Endothelial cell of umbilical vein (primary cell): ENCODE results near the gene INSL4. TPM values are rescaled to one million over a fixed set of nuclear protein-coding genes. Genes with fewer than 3 reads are reported as not detected.

Experiments
- BruUV-seq: library from RNA; stranded (reverse); fragments of 400-500 nt; replicated peaks from 2 replicates; lab custom pipeline; 2021; lab: Mats Ljungman, UMichigan
- CTCF ChIA-PET: fragments of 300-600, 350-600 bp; sonication (Branson Sonifier 250); formaldehyde crosslinking; loops from one replicate; lab custom pipeline; 2021; ENCODE audit warnings: antibody characterized with exemption, inconsistent platforms; lab: Charles Lee
- POLR2A ChIA-PET: fragments of 300-600, 350-600 bp; sonication (Branson Sonifier 250); formaldehyde crosslinking; loops from one replicate; lab custom pipeline; 2021; ENCODE audit warnings: antibody characterized with exemption, inconsistent platforms; lab: Charles Lee
- DNase-seq: peaks from one replicate; pipeline ENCODE4 v3.0.0-alpha.2; 2011; ENCODE audit warnings: low read depth, low spot score
- FAIRE-seq: peaks from 2 replicates; lab custom pipeline; 2011; peaks lifted over from hg19 to GRCh38; lab: Jason Lieb, UNC
- H2AFZ ChIP-seq: 2 replicates; pipeline ENCODE4 v1.6.0; 2012; ENCODE audit warnings: low read depth, low read length, control low read depth, inconsistent platforms
- H3K27ac ChIP-seq: 2 replicates; pipeline ENCODE4 v1.5.1; 2011; ENCODE audit warnings: low read depth, mild to moderate bottlenecking, control low read depth, low read length, moderate library complexity; ENCODE audit not compliant: insufficient read depth
- H3K27me3 ChIP-seq, 2 experiments: 2 replicates each; pipeline versions ENCODE4 v1.6.0 to v1.6.1; 2011; ENCODE audit warnings: low read length in 2 of 2, mixed read lengths in 1 of 2; ENCODE audit not compliant: control insufficient read depth in 2 of 2, insufficient read depth in 2 of 2
- H3K36me3 ChIP-seq, 2 experiments: 2 replicates in 1 of 2; 3 replicates in 1 of 2; pipeline ENCODE4 v1.5.1; 2011; ENCODE audit warnings: low read length in 2 of 2, mild to moderate bottlenecking in 1 of 2, moderate library complexity in 1 of 2; ENCODE audit not compliant: control insufficient read depth in 2 of 2, insufficient read depth in 2 of 2; ENCODE audit errors: extremely low read depth in 1 of 2
- H3K4me1 ChIP-seq: 3 replicates; pipeline ENCODE4 v1.5.1; 2011; ENCODE audit warnings: mild to moderate bottlenecking, low read length; ENCODE audit not compliant: control insufficient read depth, insufficient read depth; ENCODE audit errors: extremely low read depth
- H3K4me2 ChIP-seq: 2 replicates; pipeline ENCODE4 v1.6.1; 2011; ENCODE audit warnings: low read length, control low read depth, mixed read lengths; ENCODE audit not compliant: insufficient read depth
- H3K4me3 ChIP-seq, 3 experiments: fragments of 200-600 bp in 1 of 3; sonication (generic), shearing (Covaris generic) in 1 of 3; replicated peaks in 1 of 3; 2 replicates each; pipeline ENCODE4 v1.5.1; 2011 to 2016; ENCODE audit warnings: control low read depth in 3 of 3, low read length in 3 of 3, mild to moderate bottlenecking in 2 of 3, inconsistent platforms in 1 of 3, low read depth in 1 of 3, moderate library complexity in 1 of 3; ENCODE audit not compliant: insufficient read depth in 1 of 3
- H3K79me2 ChIP-seq: 2 replicates; pipeline ENCODE4 v1.6.0; 2012; ENCODE audit warnings: low read length, inconsistent platforms; ENCODE audit not compliant: control insufficient read depth, insufficient read depth
- H3K9ac ChIP-seq: replicated peaks from 2 replicates; pipeline ENCODE3; 2011; ENCODE audit warnings: low read length, control low read depth; ENCODE audit not compliant: insufficient read depth; ENCODE audit errors: extremely low read depth
- H3K9me1 ChIP-seq: replicated peaks from 3 replicates; pipeline ENCODE4 v1.6.0; 2011; ENCODE audit warnings: mild to moderate bottlenecking, low read length; ENCODE audit not compliant: control insufficient read depth, insufficient read depth; ENCODE audit errors: extremely low read depth
- H3K9me3 ChIP-seq: replicated peaks from 2 replicates; pipeline ENCODE4 v1.5.1; 2012; ENCODE audit warnings: low read length, inconsistent platforms; ENCODE audit not compliant: control insufficient read depth, insufficient read depth
- H4K20me1 ChIP-seq: replicated peaks from 2 replicates; pipeline ENCODE3; 2011; ENCODE audit warnings: mild to moderate bottlenecking, low read length; ENCODE audit not compliant: control insufficient read depth, insufficient read depth; ENCODE audit errors: extremely low read depth
- CTCF ChIP-seq, 2 donors: IDR thresholded peaks; 1 replicate in 1 of 2; 2 replicates in 1 of 2; pipeline ENCODE4 v1.5.1; 2011; ENCODE audit warnings: low read length in 2 of 2, mild to moderate bottlenecking in 2 of 2, moderate library complexity in 2 of 2, control low read depth in 1 of 2, inconsistent platforms in 1 of 2, low read depth in 1 of 2; ENCODE audit not compliant: insufficient read depth in 1 of 2; ENCODE audit errors: extremely low read depth in 1 of 2
- EZH2 ChIP-seq: IDR thresholded peaks from 2 replicates; pipeline ENCODE4 v1.6.1; 2012; ENCODE audit warnings: borderline replicate concordance, low read depth, mild to moderate bottlenecking, moderate library complexity, low read length, inconsistent platforms; ENCODE audit not compliant: severe bottlenecking
- POLR2AphosphoS5 ChIP-seq: IDR thresholded peaks from 2 replicates; pipeline ENCODE4 v1.6.1; 2012; ENCODE audit warnings: low read depth, mild to moderate bottlenecking, control low read depth, low read length, moderate library complexity; ENCODE audit not compliant: insufficient read depth
- dilution Hi-C: fragments of 300-500 bp; cut with MboI; formaldehyde crosslinking; loops from one replicate; pipeline ENCODE4 v1.15.0; 2019; ENCODE audit warnings: low sequenced_read_pairs; ENCODE audit not compliant: extremely low pct_ligation_motif_present
- intact Hi-C: fragments of 100-400 bp; cut with micrococcal nuclease; formaldehyde crosslinking; loops from one replicate; pipeline ENCODE4 v1.10.0; 2022
- polyA plus RNA-seq, 4 experiments: library from polyadenylated mRNA; depleted of rRNA in 3 of 4; stranded (reverse) in 3 of 4; unstranded in 1 of 4; fragments of >200 nt; gene quantifications; 2 replicates each; pipeline versions ENCODE4 v1.2.1 to v1.2.3, GENCODE V29; 2011 to 2012; ENCODE audit warnings: missing spikeins in 1 of 4
- total RNA-seq: library from RNA; stranded (reverse); gene quantifications from 2 replicates; pipeline ENCODE4 v1.2.3, GENCODE V29; 2021

Gene INSL4
- total and polyA plus RNA-seq, 2 donors (not counting 3 experiments of a cell fraction or from before 2014, with no cell fraction given) = not detected

DNA sequence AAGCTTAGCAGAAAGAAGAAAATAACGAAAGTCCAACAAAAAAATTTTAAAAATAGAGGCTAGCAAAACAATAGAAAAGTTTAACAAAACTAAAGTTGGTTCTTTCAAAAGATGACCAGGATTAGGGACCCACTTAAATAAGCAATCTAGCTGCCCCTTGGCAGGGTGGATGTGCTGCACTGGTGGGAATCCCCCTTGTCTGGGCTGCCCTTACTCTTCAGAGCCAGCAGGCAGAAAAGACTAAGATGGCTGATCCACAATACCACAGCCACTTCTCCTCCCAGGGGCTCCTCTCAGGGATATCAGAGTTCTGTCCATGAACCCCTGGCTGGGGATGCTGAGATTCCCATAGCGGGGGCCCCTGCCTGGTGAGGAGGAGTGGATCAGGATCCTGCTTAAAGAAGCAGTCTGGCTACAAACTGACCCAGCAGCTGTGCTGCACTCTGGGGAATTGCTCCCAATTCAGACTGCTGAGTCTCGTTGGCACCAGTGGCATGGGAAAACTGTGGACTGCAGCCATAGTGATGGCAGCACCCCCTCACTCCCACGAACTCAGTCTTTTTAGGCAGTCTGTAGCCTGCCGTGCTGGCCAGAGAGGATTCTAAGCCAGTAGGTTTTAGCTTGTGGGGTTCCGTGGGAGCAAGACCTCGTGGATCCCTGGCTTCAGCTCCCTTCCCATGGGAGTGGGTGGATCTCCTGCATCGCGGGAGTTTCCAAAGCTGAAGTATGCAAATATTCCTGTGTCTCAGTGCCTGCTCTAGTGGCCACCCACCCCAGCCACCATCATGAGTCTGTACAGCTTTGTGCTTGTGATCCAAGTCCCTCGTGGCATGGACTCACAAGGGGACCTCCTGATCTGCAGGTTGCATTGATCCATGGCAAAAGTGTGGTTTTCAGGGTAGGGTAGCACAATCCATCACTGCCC, 42.9 kb upstream of the INSL4 start:
- Histone ChIP-seq H3K36me3 (no peaks in the 10 kb centered on the region), H3K4me1 (no peaks in the 10 kb centered on the region), H3K27ac (no peak overlapping the region), H4K20me1 (no peaks in the 10 kb centered on the region), H2AFZ (no peak overlapping the region), H3K9ac (no peak overlapping the region), H3K4me2 (no peak overlapping the region), H3K4me3 (no peak overlapping the region), H3K79me2 (no peaks in the 10 kb centered on the region), H3K9me3 (no peaks in the 10 kb centered on the region), H3K27me3 (no peaks in the 10 kb centered on the region), H3K9me1 (no peaks in the 10 kb centered on the region)
- no peak for FAIRE-seq
- DNase-seq = no peak
- POLR2A ChIA-PET = no interaction called here
- intact Hi-C loops (no loop called here), dilution Hi-C loops (loop anchor here (25.0 kb wide), 1 partner anchor 249 kb away; the partner anchor contains the start of gene PLGRKT)
- TF ChIP-seq EZH2 = no peak
- CTCF ChIA-PET = interaction anchor here (1.1 to 8.0 kb wide), 6 partner anchors 75 to 412 kb away, joined by 3 to 178 read pairs (median 8); no protein-coding TSS in a partner anchor
- no TSS peak for BruUV-seq

DNA sequence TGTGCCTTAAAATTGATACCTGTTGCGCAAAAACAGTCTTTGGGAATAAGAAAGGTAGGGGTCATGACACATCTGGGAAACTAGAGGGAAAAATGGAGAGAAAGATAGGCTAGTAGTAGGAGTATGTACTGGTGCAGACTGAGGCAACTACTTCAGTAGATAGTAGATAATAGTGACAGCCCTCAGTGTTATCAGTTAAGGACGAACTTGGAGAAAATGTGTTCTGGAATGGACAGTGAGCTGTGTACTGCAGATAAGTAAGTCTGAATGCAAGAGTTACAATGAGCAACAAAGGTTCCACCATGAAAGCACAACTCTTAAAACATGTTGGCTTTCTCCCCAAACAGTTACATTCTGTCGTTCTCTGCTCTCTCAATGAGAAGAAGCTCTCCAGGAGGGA, 39.2 kb upstream of the INSL4 start:
- CTCF ChIA-PET = interaction anchor here (0.6 to 8.0 kb wide), 4 partner anchors 11 to 408 kb away, joined by 3 to 178 read pairs (median 4); no protein-coding TSS in a partner anchor
- H3K36me3 ChIP-seq = no peaks in the 10 kb centered on the region
- FAIRE-seq (no peak), DNase-seq (no peak)
- no peak overlapping the region for H3K4me2 ChIP-seq
- H3K79me2 ChIP-seq = no peaks in the 10 kb centered on the region
- H3K4me3 ChIP-seq = no peak overlapping the region
- H4K20me1 ChIP-seq = no peaks in the 10 kb centered on the region
- BruUV-seq = no TSS peak
- dilution Hi-C loops = loop anchor here (25.0 kb wide), 1 partner anchor 245 kb away; the partner anchor contains the start of gene PLGRKT
- H3K27me3 ChIP-seq = peaks cover 2 to 3% of the 10 kb centered on the region in 2 experiments
- no peak overlapping the region for H3K9ac ChIP-seq
- no peaks in the 10 kb centered on the region for H3K4me1 ChIP-seq
- H3K9me3 ChIP-seq = no peaks in the 10 kb centered on the region
- POLR2A ChIA-PET = no interaction called here
- TF ChIP-seq POLR2AphosphoS5 (no peak), EZH2 (no peak), CTCF (IDR thresholded peaks at IDR 0.05; ENCODE audit: extremely low read depth in 1 of 2, insufficient read depth in 1 of 2, low read depth in 1 of 2, low read length in 2 of 2) (no peak)
- no peak overlapping the region for H2AFZ ChIP-seq
- H3K27ac ChIP-seq = no peak overlapping the region
- intact Hi-C loops = no loop called here
- no peaks in the 10 kb centered on the region for H3K9me1 ChIP-seq
